NT2/D1 (cell line): ENCODE data around the gene NRM.

Experiments used
- SUZ12 ChIP-seq: IDR thresholded peaks from 2 replicates; pipeline ENCODE4 v1.6.1; 2011; ENCODE audit not compliant: insufficient read length, insufficient read depth; ENCODE audit errors: extremely low read depth
- YY1 ChIP-seq: IDR thresholded peaks from 2 replicates; pipeline ENCODE4 v1.6.1; 2011; ENCODE audit not compliant: insufficient read length, insufficient read depth
- ZNF274 ChIP-seq: IDR thresholded peaks from 2 replicates; pipeline ENCODE4 v1.6.1; 2011; ENCODE audit warnings: mild to moderate bottlenecking, low read depth, low read length

- TF ChIP-seq YY1 = no peak
- TF ChIP-seq SUZ12 = no peak
- TF ChIP-seq ZNF274 = no peak
Measured at GRCh38 chr6:30703821-30704220, 13.0 kb upstream of the NRM start.
